Left cardiac atrium (tissue), 4 donors: Measurements from ENCODE around the gene SDR39U1. TPM values are rescaled to one million over a fixed set of nuclear protein-coding genes. Genes with fewer than 3 reads are reported as not detected.
"Not testable (repeated sequence)": the region's sequence is repeated elsewhere in the genome, so short reads cannot be mapped to it uniquely, and the experiment has no call there.

Experiments
- ATAC-seq, 2 donors: fragments of 200-7000 bp; cut with Tn5 transposase; one replicate each; pipeline ENCODE4 v1.9.1; 2020; ENCODE audit warnings: mild to moderate bottlenecking in 2 of 2, moderate library complexity in 2 of 2
- DNase-seq: peaks from one replicate; pipeline ENCODE4 v3.0.0-alpha.2; 2020
- intact Hi-C, 2 donors: fragments of 100-400 bp; cut with DNase I; formaldehyde crosslinking; loops; one replicate each; pipeline versions ENCODE4 v1.14.1 to v1.15.1; 2022 to 2023
- total RNA-seq, 2 donors: library from RNA; stranded (reverse); fragmentation: NEBNext Ultra II Directional; extraction: Animal tissue kit (Norgen Biotek cat#: 25700); gene quantifications; one replicate each; pipeline ENCODE4 v1.2.1, GENCODE V29; 2021
- donor health status: DM: no; HTN: yes; CAD: no.
- donor health status: DM: no; HTN: yes; CAD: no; lungs with severe emphysema.
- donor health status: DM: yes; HTN: yes; CAD: no.
- donor health status: Dilated cardiomyopathy.

Gene SDR39U1
- total RNA-seq, 2 donors from 2014 or later, result 72.0 to 78.8 TPM

- ATAC-seq, result no peak
- no peak for DNase-seq
- intact Hi-C loops, result no loop called here
Observed at GRCh38 chr14:24456980-24457379, 14.4 kb upstream of the SDR39U1 start.

- DNase-seq, intact Hi-C loops, ATAC-seq: not testable (repeated sequence)
Observed at GRCh38 chr14:24450828-24451227, 8.3 kb upstream of the SDR39U1 start.

- intact Hi-C loops, result no loop called here
- ATAC-seq (no peak), DNase-seq (no peak)
Observed at GRCh38 chr14:24443053-24443665, 583 bp upstream of the SDR39U1 start.

- intact Hi-C loops, result no loop called here
- ATAC-seq (peak in 1 of 2 donors; percentile 2), DNase-seq (no peak)
Observed at GRCh38 chr14:24441904-24442239, 704 bp downstream of the SDR39U1 start.

GRCh38 chr14:24441485-24441884 is 1.1 kb downstream of the SDR39U1 start:
- no peak for DNase-seq
- ATAC-seq, result no peak
- intact Hi-C loops, result no loop called here

- ATAC-seq, result no peak
- intact Hi-C loops, result no loop called here
- no peak for DNase-seq
Observed at GRCh38 chr14:24440606-24441399, 1.8 kb downstream of the SDR39U1 start.

- no peak for DNase-seq
- ATAC-seq, result no peak
- intact Hi-C loops, result no loop called here
Observed at GRCh38 chr14:24439830-24440605, 2.6 kb downstream of the SDR39U1 start.

- intact Hi-C loops, result no loop called here
- ATAC-seq (no peak), DNase-seq (no peak)
Observed at GRCh38 chr14:24439257-24439656, 3.3 kb downstream of the SDR39U1 start.

GRCh38 chr14:24438223-24439097 is 4.1 kb downstream of the SDR39U1 start:
- no peak for ATAC-seq
- intact Hi-C loops, result no loop called here

GRCh38 chr14:24437736-24438067 is 4.9 kb downstream of the SDR39U1 start:
- DNase-seq, result no peak
- intact Hi-C loops, result loop anchor here in 1 of 2 donors (2.0 kb wide), 1 partner anchor 105 kb away; no protein-coding TSS in a partner anchor
- ATAC-seq, result no peak

More at GRCh38 chr14:24438223-24439097, 4.1 kb downstream of the SDR39U1 start:
- DNase-seq, result no peak

GRCh38 chr14:24437020-24437735 is 5.4 kb downstream of the SDR39U1 start:
- ATAC-seq, result no peak
- intact Hi-C loops, result loop anchor here in 1 of 2 donors (2.0 kb wide), 1 partner anchor 104 kb away; no protein-coding TSS in a partner anchor
- no peak for DNase-seq

- intact Hi-C loops, result loop anchor here in 1 of 2 donors (2.0 kb wide), 1 partner anchor 104 kb away; no protein-coding TSS in a partner anchor
- DNase-seq (no peak), ATAC-seq (peak; percentile 27 to 65)
Observed at GRCh38 chr14:24436355-24437019, 6.1 kb downstream of the SDR39U1 start.

- no peak for DNase-seq
- intact Hi-C loops, result loop anchor here in 1 of 2 donors (2.0 kb wide), 1 partner anchor 103 kb away; no protein-coding TSS in a partner anchor
- ATAC-seq, result no peak
Observed at GRCh38 chr14:24435998-24436354, 6.6 kb downstream of the SDR39U1 start.

GRCh38 chr14:24435192-24435810 is 7.3 kb downstream of the SDR39U1 start:
- intact Hi-C loops, result no loop called here

GRCh38 chr14:24434676-24435075 is 7.9 kb downstream of the SDR39U1 start:
- DNase-seq, result no peak
- intact Hi-C loops, result loop anchor here in 1 of 2 donors (5.0 kb wide), 2 partner anchors 67 to 102 kb away; partner anchors contain the start of gene NFATC4
- ATAC-seq, result no peak

More at GRCh38 chr14:24435192-24435810, 7.3 kb downstream of the SDR39U1 start:
- no peak for ATAC-seq
- DNase-seq, result no peak

- ATAC-seq (no peak), DNase-seq (no peak)
- intact Hi-C loops, result loop anchor here in 1 of 2 donors (5.0 kb wide), 2 partner anchors 67 to 102 kb away; partner anchors contain the start of gene NFATC4
Observed at GRCh38 chr14:24434036-24434435, 8.5 kb downstream of the SDR39U1 start.
